HG03060 (cell line): ENCODE results near the gene WDR35.
A peak's percentile ranks its signal among the peaks of the same experiment; 100 is the strongest.
"Not testable (repeated sequence)": the region's sequence is repeated elsewhere in the genome, so short reads cannot be mapped to it uniquely, and the experiment has no call there.

Experiments used
- ATAC-seq: cut with Tn5 transposase; IDR thresholded peaks from one replicate; pipeline ENCODE4 v1.9.1; 2021; ENCODE audit warnings: low read depth, moderate number of reproducible peaks; ENCODE audit not compliant: unreplicated experiment

Gene WDR35

GRCh38 chr2:19944205-19944845, 45.6 kb downstream of the WDR35 start:
- no peak for ATAC-seq

DNA sequence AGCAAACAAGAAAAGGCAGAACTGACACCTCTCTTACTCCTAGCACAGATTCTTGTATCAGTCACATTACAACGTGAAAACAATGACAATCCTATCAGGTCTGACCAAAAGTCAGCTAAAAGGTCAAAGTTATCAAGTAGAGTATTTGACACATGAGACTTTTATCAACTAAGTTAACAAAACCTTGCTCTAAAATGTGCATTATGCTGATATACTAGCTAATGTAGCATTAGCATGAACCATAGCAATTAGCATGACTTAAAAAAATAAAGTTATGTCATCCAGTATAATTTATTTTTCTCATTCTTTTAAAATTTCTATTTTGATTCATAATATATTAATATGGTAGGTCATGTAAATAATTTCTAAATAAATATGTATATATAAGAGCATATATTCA, 46.7 kb downstream of the WDR35 start:
- ATAC-seq = no peak

DNA sequence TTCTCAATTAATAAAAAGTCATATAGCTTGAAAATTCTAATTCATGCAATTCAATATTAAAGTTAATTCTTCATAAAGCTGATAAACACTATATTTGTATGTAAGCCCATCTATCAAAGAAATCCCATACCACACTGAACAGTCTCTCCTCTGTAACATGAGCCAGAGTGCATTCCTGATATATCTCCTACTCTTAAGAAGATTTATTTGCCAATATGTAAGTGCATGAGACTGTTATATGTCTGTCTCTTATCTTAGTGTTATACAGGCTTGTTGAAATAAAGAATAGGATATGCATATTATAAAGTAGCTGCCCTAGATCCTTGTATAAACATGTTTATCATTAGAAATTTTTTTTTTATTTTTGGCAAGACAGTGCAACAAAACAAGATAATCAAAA, 47.7 kb downstream of the WDR35 start:
- no peak for ATAC-seq

DNA sequence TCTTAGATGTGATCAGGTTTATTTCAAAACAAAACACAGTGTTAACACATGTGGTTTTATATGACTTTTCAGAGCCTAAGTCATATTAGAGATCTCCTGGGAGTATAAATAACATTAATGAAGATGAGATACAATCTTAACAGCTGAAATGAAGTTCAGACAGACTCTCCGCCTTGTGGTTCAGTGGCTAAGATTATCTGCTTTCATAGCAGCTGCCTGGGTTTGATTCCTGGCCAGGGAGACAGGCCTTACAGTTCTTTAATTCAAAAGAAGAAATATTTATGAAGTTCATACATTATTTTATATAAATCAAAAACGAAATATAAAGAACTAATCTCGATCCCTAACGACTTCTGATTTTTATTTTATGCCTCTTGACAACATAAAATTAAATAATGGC, 52.9 kb downstream of the WDR35 start:
- no peak for ATAC-seq

GRCh38 chr2:19936203-19936602, 53.7 kb downstream of the WDR35 start:
- no peak for ATAC-seq

DNA sequence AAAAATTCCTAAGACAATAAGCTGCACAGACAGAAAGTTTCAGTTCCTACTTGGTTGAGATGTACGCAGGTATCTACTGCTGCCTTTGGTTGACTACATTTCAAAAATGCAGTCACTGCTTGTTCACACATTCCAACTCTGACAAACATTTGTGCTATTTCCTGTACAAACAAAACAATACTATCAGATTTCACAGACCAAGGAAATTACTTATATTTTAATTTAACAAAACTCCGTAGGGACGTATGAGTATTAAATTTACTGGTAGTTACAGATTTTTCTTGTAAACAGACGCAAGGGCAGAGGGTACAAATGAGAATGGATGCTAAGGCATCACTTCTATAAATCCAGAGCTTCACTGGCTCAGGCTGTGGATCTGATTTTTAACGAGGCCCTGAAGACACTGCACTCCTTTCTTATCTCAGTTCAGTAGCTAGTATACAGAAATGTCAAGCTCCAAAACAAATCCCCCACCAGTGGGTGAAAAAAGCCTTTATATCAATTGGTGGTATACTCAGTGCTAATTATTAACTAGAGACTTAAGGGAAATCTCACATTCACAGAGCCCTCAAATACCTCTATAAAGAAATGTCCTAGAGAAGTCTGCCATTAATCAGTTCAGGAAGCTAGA, 56.4 kb downstream of the WDR35 start:
- peak; percentile 62 for ATAC-seq

- no peak for ATAC-seq
Observed at GRCh38 chr2:19932928-19933327, 57.0 kb downstream of the WDR35 start.

GRCh38 chr2:19929226-19929625, 60.7 kb downstream of the WDR35 start:
- no peak for ATAC-seq

GRCh38 chr2:19927816-19928215, 62.1 kb downstream of the WDR35 start:
- ATAC-seq = not testable (repeated sequence)

DNA sequence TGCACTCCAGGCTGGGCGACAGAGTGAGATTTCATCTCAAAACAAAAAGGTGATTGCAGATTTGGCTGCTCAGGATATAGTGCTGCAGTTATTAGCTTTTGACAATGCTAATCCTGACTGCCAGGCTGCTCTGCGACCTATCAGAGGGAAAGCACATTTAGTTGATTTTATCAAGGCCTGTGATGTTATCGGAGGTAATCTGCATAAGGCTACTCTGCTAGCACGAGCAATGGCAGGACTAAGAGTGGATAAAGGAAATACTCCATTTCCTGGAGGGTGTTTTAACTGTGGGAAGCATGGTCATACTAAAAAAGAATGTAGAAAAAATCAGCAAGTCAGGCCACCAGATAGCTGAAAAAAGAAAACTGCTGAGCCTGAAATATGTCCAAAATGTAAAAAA, 65.4 kb downstream of the WDR35 start:
- ATAC-seq = not testable (repeated sequence)

DNA sequence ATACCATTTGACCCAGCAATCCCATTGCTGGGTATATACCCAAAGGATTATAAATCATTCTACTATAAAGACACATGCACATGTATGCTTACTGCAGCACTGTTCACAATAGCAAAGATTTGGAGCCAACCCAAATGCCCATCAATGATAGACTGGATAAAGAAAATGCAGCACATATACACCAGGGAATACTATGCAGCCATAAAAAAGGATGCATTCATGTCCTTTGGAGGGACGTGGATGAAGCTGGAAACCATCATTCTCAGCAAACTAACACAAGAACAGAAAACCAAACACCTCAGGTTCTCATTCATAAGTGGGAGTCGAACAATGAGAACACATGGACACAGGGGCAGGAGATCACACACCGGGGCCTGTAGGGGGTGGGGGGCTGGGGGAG, 67.7 kb downstream of the WDR35 start:
- not testable (repeated sequence) for ATAC-seq

GRCh38 chr2:19916385-19916950, 73.4 kb downstream of the WDR35 start:
- ATAC-seq = no peak

DNA sequence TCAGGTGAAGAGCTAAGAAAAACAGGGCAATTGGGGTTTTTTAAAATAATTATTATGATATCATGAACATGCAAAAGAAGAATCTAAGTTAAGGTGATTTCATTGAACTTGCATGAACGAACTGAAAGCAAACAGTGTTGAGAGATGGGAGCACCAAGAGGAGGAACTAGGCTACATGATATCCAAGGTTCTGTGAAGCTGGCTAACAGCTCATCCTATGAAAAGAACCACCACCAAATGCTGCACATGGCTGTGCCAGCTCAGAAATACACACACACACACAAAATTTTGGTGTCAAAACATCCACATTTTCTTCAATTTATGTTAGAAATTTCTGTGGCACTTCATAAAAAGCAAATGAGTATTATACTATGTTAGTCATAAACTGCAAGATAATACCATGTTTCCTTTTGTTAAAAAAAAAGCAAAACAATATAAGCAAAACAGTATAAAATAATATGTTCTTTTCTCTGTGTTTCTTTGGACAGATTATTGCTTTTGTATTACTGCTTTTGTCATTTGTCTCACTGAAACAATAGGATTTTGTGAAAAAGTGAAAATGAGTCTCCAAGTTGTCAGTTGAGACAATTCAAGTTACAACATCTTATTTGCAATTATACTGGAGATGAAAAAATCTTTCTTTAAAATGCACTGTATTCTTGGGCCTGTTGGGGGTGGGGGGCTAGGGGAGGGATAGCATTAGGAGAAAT, 75.5 kb downstream of the WDR35 start:
- ATAC-seq = no peak

GRCh38 chr2:19911808-19912509, 77.9 kb downstream of the WDR35 start:
- no peak for ATAC-seq

GRCh38 chr2:19902216-19902740, 87.6 kb downstream of the WDR35 start:
- no peak for ATAC-seq

DNA sequence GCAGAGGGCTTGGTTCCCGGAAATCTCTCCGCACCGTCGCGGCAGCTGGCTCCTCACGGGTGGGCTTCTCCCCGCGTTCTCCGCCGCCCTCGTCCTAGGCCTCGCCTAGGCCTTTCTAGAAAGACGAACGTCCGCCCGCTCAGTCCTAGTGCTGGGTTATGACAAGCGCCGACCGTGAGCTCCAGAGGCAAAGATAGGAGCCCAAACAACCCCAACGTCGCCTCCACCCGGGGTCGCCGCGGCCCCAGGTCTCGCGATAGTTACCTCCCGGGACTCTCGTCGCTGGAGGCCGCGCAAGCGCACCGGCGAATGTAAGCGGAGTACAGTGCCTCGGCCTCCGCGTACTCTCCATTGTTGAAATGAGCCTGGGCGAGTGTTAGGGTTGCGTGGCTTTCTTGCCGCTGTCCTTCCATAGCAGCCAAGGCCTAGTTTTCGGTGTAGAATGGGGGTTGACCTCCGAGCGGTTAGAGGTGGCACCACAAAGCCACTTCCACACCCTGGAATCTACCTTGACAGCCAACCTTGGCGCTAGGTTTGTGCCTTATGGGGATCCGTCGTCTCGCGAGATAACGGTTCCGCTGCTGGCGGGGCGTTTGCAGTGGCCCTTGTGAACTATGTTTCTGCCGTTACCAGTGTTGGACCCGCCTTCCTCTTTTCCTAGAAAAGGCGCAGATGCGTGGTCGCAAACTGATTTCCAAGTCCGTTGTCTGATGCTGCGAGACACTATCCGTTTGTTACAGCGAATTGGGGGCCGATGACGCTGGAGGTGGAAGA, 88.3 kb downstream of the WDR35 start, which contains the start of gene TTC32:
Gene TTC32 (minus strand): TSS at position 542 of the 774 bp plus-strand sequence. CDS start 129 bp downstream, at position 413.
- peak; percentile 73 for ATAC-seq

DNA sequence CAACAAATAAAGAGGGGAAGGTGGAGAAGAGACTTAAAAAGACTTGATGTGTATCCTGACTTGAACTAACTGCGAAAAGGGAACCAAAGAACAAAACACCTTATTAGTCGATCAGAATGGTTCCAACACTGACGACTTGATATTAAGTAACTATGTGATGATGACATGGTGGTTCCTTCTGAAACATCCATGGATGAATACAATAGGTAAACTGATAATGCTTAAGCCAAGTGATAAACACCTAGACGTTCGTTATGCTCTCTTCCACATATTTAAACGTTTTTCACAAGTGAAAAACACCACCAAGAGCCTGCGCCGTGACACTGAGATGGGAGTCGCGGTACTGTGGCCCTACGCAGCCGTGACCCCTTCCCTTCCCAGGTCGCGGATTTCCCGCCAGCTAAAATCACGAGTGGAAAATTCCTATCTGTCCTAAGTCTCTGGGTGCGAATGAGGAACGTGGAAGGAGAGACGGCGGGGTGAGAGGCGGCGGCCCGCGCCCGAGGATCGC, 88.9 kb downstream of the WDR35 start:
- ATAC-seq = no peak

- no peak for ATAC-seq
Observed at GRCh38 chr2:19899985-19900930, 89.6 kb downstream of the WDR35 start.
